K562 (cell line): ENCODE results near the gene SF3A2. TPM values are rescaled to one million over a fixed set of nuclear protein-coding genes. Genes with fewer than 3 reads are reported as not detected.
A peak's percentile ranks its signal among the peaks of the same experiment; 100 is the strongest.

Experiments used
- CBFA2T3 ChIP-seq: fragments of 450-650 bp; IDR thresholded peaks from 2 replicates; pipeline ENCODE4 v1.6.1; 2017
- CHD1 ChIP-seq: fragments of 200-600 bp; sonication (generic); IDR thresholded peaks from one replicate; pipeline ENCODE4 v1.6.1; 2012; ENCODE audit warnings: mild to moderate bottlenecking, moderate library complexity, low read length, inconsistent platforms
- CREM ChIP-seq: IDR thresholded peaks from 2 replicates; pipeline ENCODE4 v1.6.1; 2014; ENCODE audit warnings: antibody characterized with exemption, low read depth
- ERF ChIP-seq: fragments of 450-650 bp; formaldehyde crosslinking; IDR thresholded peaks from 2 replicates; pipeline ENCODE4 v1.4.0; 2020; ENCODE audit warnings: mild to moderate bottlenecking, mixed read lengths
- GABPA ChIP-seq: fragments of 200-800 bp; sonication (Bioruptor generic); conservative IDR thresholded peaks from 2 replicates; pipeline ENCODE4 v1.6.1; 2016; ENCODE audit warnings: low read depth, missing genetic modification characterization, missing compliant biosample characterization
- HDAC2 ChIP-seq: fragments of 450-650 bp; IDR thresholded peaks from 2 replicates; pipeline ENCODE4 v1.6.1; 2016; ENCODE audit warnings: mild to moderate bottlenecking
- IRF2 ChIP-seq: sonication (generic); formaldehyde crosslinking; IDR thresholded peaks from 2 replicates; pipeline ENCODE4 v1.8.1; 2022; ENCODE audit warnings: mild to moderate bottlenecking, missing genetic modification reagents
- KDM2B ChIP-seq: fragments of 250-450 bp; sonication (Bioruptor Pico); IDR thresholded peaks from 2 replicates; pipeline ENCODE4 v1.8.0; 2021; ENCODE audit warnings: mild to moderate bottlenecking, moderate library complexity
- MIER1 ChIP-seq: fragments of 450-650 bp; IDR thresholded peaks from 2 replicates; pipeline ENCODE4 v1.6.1; 2016; ENCODE audit warnings: antibody characterized with exemption, mild to moderate bottlenecking, low read depth
- MYC ChIP-seq, 2 experiments: fragments of 250-450 bp in 1 of 2; sonication (Bioruptor Pico) in 1 of 2; IDR thresholded peaks; 2 replicates each; pipeline versions ENCODE4 v1.5.1 to v1.6.1; 2012 to 2021; ENCODE audit warnings: low read depth in 2 of 2, borderline replicate concordance in 1 of 2, improper control_type of control experiment in 1 of 2, low read length in 1 of 2, mild to moderate bottlenecking in 1 of 2, moderate library complexity in 1 of 2
- NR2F6 ChIP-seq: fragments of 450-650 bp; formaldehyde crosslinking; IDR thresholded peaks from 2 replicates; pipeline ENCODE4 v1.4.0; 2020; ENCODE audit warnings: mild to moderate bottlenecking
- SMARCB1 ChIP-seq: IDR thresholded peaks from 2 replicates; pipeline ENCODE4 v1.6.1; 2011; ENCODE audit warnings: improper control_type of control experiment, low read depth; ENCODE audit not compliant: insufficient read length
- SNIP1 ChIP-seq: fragments of 450-650 bp; IDR thresholded peaks from 2 replicates; pipeline ENCODE4 v1.7.1; 2017; ENCODE audit warnings: low read depth, mild to moderate bottlenecking
- SRSF3 ChIP-seq: fragments of 200-400 bp; formaldehyde crosslinking; IDR thresholded peaks from 2 replicates; pipeline ENCODE4 v1.6.1; 2016; ENCODE audit warnings: mild to moderate bottlenecking, low read length, moderate library complexity; ENCODE audit not compliant: insufficient read depth
- ZBED1 ChIP-seq: IDR thresholded peaks from 2 replicates; pipeline ENCODE4 v1.6.1; 2014
- ZNF121 ChIP-seq: sonication (generic); formaldehyde crosslinking; conservative IDR thresholded peaks from 2 replicates; pipeline ENCODE4 v1.8.0; 2022; ENCODE audit warnings: missing genetic modification reagents
- ZNF408 ChIP-seq: fragments of 250-450 bp; sonication (Bioruptor Pico); IDR thresholded peaks from 2 replicates; pipeline ENCODE4 v1.4.0; 2020; ENCODE audit warnings: low read depth, mild to moderate bottlenecking, moderate library complexity
- ZNF76 ChIP-seq: fragments of 250-450 bp; sonication (Bioruptor Pico); IDR thresholded peaks from 2 replicates; pipeline ENCODE4 v1.4.0; 2020; ENCODE audit warnings: mild to moderate bottlenecking, moderate library complexity, borderline replicate concordance
- ZNF780A ChIP-seq: fragments of 250-450 bp; sonication (Bioruptor Pico); IDR thresholded peaks from 2 replicates; pipeline ENCODE4 v1.5.0; 2021; ENCODE audit warnings: mild to moderate bottlenecking
- polyA plus RNA-seq, 8 experiments: library from polyadenylated mRNA; depleted of rRNA in 4 of 8; stranded (reverse) in 5 of 8; unstranded in 3 of 8; fragments of >200 nt; fragmentation: Nextera tagmentation in 2 of 8; fragmentation: Illumina TruSeq in 1 of 8; extraction: Ambion mirVana in 2 of 8; extraction: Trizol in 1 of 8; gene quantifications; 2 replicates each; pipeline versions ENCODE4 v1.2.1 to v1.2.3, GENCODE V29; 2011 to 2014; ENCODE audit warnings: inconsistent platforms in 1 of 8, missing spikeins in 1 of 8
- total RNA-seq, 7 experiments: library from RNA; depleted of rRNA in 6 of 7; stranded (reverse); fragments of >200 nt in 6 of 7; fragmentation: Illumina TruSeq in 2 of 7; extraction: Trizol in 2 of 7; gene quantifications; 2 replicates each; pipeline versions ENCODE4 v1.2.1 to v1.2.3, GENCODE V29; 2011 to 2021; ENCODE audit warnings: low replicate concordance in 1 of 7
- TF ChIP-seq, protein P1 (sequence below): fragments of 450-650 bp; formaldehyde crosslinking; IDR thresholded peaks from 2 replicates; pipeline ENCODE4 v1.4.0; 2022; ENCODE audit warnings: mild to moderate bottlenecking, moderate library complexity
- TF ChIP-seq, protein P2 (sequence below), 2 experiments: IDR thresholded peaks; 2 replicates each; pipeline ENCODE4 v1.6.1; 2011; ENCODE audit warnings: borderline replicate concordance in 1 of 2, control low read depth in 1 of 2, low read depth in 1 of 2, low read length in 1 of 2, mild to moderate bottlenecking in 1 of 2, mixed read lengths in 1 of 2, moderate library complexity in 1 of 2; ENCODE audit not compliant: insufficient read depth in 1 of 2, insufficient read length in 1 of 2, poor library complexity in 1 of 2, severe bottlenecking in 1 of 2; ENCODE audit errors: extremely low read depth in 1 of 2
- TF ChIP-seq, protein P3 (sequence below): fragments of 450-650 bp; formaldehyde crosslinking; IDR thresholded peaks from 2 replicates; pipeline ENCODE4 v1.4.0; 2020; ENCODE audit warnings: mild to moderate bottlenecking, moderate library complexity
- TF ChIP-seq, protein P4 (sequence below): fragments of 250-450 bp; sonication (Bioruptor Pico); IDR thresholded peaks from 2 replicates; pipeline ENCODE4 v1.5.0; 2020; ENCODE audit warnings: mild to moderate bottlenecking

Gene SF3A2
- total and polyA plus RNA-seq, 9 of the 15 experiments (the other 6 are each of a cell fraction or from before 2014, with no cell fraction given), result 0.17 to 194 (median 22.8) TPM

DNA sequence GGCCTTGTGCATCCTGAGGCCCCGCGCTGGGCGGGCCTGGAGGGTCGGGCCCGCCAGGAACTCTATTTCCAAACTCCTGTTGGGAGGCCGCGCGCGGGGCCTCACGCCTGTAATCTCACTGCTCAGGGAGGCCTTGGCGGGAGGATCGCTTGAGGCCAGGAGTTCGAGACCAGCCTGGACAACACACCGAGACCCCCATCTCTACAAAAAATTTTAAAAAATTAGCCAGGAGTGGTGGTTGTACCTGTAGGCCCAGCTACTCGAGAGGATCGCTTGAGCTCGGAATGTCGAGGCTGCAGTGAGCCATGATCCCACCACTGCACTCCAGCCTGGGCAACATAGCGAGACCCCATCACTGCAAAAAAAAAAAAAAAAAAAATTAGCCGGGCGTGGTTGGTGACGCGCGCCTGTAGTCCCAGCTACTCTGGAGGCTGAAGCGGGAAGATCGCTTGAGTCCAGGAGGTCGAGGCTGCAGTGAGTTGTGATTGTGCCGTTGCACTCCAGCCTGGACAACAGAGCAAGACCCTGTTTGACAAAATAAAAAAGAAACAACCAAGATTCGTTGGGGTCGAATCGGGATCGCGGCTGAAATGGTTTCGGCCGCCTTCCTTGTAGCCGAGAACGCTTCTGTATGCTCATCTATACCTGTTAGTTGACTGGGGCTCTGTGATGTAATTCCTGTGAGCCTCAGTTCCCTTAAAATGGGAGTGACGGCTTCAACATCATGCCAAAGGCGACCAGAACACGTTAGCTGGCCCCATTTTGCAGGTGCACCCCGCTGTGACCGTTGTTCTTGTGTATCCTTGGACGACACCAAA is 636 bp downstream of the SF3A2 start (continued):
- peak; percentile 56; the same call in 1 of the 2 replicates for TF ChIP-seq HDAC2
- TF ChIP-seq IRF2 (CRISPR knock-in tag), result peak; percentile 35; the same call in 1 of the 2 replicates
- peak; percentile 52; the same call in 1 of the 2 replicates for TF ChIP-seq KDM2B
- TF ChIP-seq, protein P1, sequence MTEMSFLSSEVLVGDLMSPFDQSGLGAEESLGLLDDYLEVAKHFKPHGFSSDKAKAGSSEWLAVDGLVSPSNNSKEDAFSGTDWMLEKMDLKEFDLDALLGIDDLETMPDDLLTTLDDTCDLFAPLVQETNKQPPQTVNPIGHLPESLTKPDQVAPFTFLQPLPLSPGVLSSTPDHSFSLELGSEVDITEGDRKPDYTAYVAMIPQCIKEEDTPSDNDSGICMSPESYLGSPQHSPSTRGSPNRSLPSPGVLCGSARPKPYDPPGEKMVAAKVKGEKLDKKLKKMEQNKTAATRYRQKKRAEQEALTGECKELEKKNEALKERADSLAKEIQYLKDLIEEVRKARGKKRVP (CRISPR knock-in tag), result no peak
- TF ChIP-seq ZNF76, result no peak
- peak; percentile 73; the same call in 1 of the 2 replicates for TF ChIP-seq MIER1
- TF ChIP-seq, protein P2, sequence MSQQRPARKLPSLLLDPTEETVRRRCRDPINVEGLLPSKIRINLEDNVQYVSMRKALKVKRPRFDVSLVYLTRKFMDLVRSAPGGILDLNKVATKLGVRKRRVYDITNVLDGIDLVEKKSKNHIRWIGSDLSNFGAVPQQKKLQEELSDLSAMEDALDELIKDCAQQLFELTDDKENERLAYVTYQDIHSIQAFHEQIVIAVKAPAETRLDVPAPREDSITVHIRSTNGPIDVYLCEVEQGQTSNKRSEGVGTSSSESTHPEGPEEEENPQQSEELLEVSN (IDR thresholded peaks at IDR 0.05; ENCODE audit: borderline replicate concordance in 1 of 2, extremely low read depth in 1 of 2, insufficient read depth in 1 of 2, insufficient read length in 1 of 2, low read depth in 1 of 2, low read length in 1 of 2, poor library complexity in 1 of 2, severe bottlenecking in 1 of 2), result peak in 1 of 2 experiments; percentile 20
- 0 out of 2 replicates have a peak, but pooled peaks have one; percentile 59 for TF ChIP-seq SNIP1
- no peak for TF ChIP-seq MYC (IDR thresholded peaks at IDR 0.05; ENCODE audit: low read depth, low read length)
- TF ChIP-seq MYC (CRISPR knock-in tag; IDR thresholded peaks at IDR 0.05; ENCODE audit: borderline replicate concordance, low read depth), result peak; percentile 17; the same call in 1 of the 2 replicates
- no peak for TF ChIP-seq CBFA2T3
- TF ChIP-seq, protein P3, sequence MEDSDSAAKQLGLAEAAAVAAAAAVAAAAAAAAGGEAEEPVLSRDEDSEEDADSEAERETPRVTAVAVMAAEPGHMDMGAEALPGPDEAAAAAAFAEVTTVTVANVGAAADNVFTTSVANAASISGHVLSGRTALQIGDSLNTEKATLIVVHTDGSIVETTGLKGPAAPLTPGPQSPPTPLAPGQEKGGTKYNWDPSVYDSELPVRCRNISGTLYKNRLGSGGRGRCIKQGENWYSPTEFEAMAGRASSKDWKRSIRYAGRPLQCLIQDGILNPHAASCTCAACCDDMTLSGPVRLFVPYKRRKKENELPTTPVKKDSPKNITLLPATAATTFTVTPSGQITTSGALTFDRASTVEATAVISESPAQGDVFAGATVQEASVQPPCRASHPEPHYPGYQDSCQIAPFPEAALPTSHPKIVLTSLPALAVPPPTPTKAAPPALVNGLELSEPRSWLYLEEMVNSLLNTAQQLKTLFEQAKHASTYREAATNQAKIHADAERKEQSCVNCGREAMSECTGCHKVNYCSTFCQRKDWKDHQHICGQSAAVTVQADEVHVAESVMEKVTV (CRISPR knock-in tag), result no peak
- TF ChIP-seq, protein P4, sequence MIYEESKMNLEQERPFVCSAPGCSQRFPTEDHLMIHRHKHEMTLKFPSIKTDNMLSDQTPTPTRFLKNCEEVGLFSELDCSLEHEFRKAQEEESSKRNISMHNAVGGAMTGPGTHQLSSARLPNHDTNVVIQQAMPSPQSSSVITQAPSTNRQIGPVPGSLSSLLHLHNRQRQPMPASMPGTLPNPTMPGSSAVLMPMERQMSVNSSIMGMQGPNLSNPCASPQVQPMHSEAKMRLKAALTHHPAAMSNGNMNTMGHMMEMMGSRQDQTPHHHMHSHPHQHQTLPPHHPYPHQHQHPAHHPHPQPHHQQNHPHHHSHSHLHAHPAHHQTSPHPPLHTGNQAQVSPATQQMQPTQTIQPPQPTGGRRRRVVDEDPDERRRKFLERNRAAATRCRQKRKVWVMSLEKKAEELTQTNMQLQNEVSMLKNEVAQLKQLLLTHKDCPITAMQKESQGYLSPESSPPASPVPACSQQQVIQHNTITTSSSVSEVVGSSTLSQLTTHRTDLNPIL (CRISPR knock-in tag), result no peak
- TF ChIP-seq CREM, result peak; percentile 11; the same call in 1 of the 2 replicates
- TF ChIP-seq GABPA (tag), result peak; percentile 78; the same call in 1 of the 2 replicates
- no peak for TF ChIP-seq ZNF780A (CRISPR knock-in tag)
- peak; percentile 100 for TF ChIP-seq ZNF121 (CRISPR knock-in tag)
- peak; percentile 82; the same call in 1 of the 2 replicates for TF ChIP-seq ERF (CRISPR knock-in tag)
- TF ChIP-seq NR2F6 (CRISPR knock-in tag), result 0 out of 2 replicates have a peak, but pooled peaks have one; percentile 17
- no peak for TF ChIP-seq SMARCB1
- peak; percentile 35 for TF ChIP-seq CHD1
- 0 out of 2 replicates have a peak, but pooled peaks have one; percentile 45 for TF ChIP-seq ZBED1
- TF ChIP-seq ZNF408 (CRISPR knock-in tag), result no peak
- 0 out of 2 replicates have a peak, but pooled peaks have one; percentile 45 for TF ChIP-seq SRSF3
